GM12865 (cell line): ENCODE results near the gene NAALAD2.
"Not testable (repeated sequence)": the region's sequence is repeated elsewhere in the genome, so short reads cannot be mapped to it uniquely, and the experiment has no call there.

Experiments
- DNase-seq: peaks from one replicate; pipeline ENCODE4 v3.0.0; 2010; ENCODE audit warnings: low read depth
- H3K4me3 ChIP-seq: 2 replicates; pipeline ENCODE4 v1.5.1; 2011; ENCODE audit warnings: mild to moderate bottlenecking, low read depth, low read length, control low read depth
- CTCF ChIP-seq: IDR thresholded peaks from 2 replicates; pipeline ENCODE4 v1.5.1; 2011; ENCODE audit warnings: low read length, control low read depth, low read depth, inconsistent platforms; ENCODE audit not compliant: insufficient read depth; ENCODE audit errors: missing control alignments

Gene NAALAD2

GRCh38 chr11:90124946-90125345 is 9.5 kb upstream of the NAALAD2 start:
- DNase-seq = no peak
- no peak for TF ChIP-seq CTCF
- no peak overlapping the region for H3K4me3 ChIP-seq

GRCh38 chr11:90133560-90134477 is 644 bp upstream of the NAALAD2 start:
- TF ChIP-seq CTCF = no peak
- no peak for DNase-seq
- peak overlapping the region; percentile 34 for H3K4me3 ChIP-seq

- TF ChIP-seq CTCF = no peak
- H3K4me3 ChIP-seq = peak overlapping the region; percentile 9; the same call in 1 of the 2 replicates
- no peak for DNase-seq
These were observed 553 bp downstream of the NAALAD2 start for GRCh38 chr11:90135016-90135415.

DNA sequence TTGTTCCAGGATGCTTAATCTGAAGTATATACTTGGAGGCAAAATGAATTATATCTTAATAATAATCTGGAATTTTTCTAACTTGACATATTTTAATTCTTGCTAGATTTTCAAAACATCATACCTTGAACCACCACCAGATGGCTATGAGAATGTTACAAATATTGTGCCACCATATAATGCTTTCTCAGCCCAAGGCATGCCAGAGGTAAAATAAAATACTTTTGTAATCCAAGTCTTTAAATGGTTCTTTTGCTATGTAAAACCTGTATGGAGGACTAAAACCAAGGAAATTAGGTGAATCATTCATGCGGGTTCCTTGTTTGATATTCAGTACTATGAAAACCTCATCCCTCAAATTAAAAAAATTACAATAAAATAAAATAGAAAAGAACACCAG is 14.4 kb downstream of the NAALAD2 start:
- H3K4me3 ChIP-seq = no peak overlapping the region
- TF ChIP-seq CTCF = no peak
- no peak for DNase-seq

DNA sequence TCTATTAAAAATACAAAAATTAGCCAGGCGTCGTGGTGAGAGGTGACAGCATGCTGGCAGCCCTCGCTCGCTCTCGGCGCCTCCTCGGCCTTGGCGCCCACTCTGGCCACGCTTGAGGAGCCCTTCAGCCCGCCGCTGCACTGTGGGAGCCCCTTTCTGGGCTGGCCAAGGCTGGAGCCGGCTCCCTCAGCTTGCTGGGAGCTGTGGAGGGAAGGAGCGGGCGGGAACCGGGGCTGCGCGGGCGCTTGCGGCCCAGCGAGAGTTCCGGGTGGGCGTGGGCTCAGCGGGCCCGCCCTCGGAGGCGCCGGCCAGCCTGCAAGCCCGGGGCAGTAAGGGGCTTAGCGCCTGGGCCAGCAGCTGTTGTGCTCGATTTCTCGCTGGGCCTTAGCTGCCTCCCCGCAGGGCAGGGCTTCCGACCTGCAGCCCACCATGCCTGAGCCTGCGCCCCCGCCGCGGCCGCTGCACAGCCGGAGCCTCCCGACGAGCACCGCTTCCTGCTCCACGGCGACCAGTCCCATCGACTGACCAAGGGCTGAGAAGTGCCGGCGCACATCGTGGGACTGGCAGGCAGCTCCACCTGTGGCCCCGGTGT is 32.6 kb downstream of the NAALAD2 start:
- not testable (repeated sequence) for DNase-seq, H3K4me3 ChIP-seq

DNA sequence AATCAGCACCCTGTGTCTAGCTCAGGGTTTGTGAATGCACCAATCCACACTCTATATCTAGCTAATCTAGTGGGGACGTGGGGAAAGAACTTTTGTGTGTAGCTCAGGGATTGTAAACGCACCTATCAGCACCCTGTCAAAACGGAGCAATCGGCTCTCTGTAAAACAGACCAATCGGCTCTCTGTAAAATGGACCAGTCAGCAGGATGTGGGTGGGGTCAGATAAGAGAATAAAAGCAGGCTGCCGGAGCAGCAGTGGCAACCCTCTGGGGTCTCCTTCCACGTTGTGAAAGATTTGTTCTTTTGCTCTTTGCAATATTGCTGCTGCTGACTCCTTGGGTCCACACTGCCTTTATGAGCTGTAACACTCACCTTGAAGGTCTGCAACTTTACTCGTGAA is 33.2 kb downstream of the NAALAD2 start:
- H3K4me3 ChIP-seq, DNase-seq: not testable (repeated sequence)

DNA sequence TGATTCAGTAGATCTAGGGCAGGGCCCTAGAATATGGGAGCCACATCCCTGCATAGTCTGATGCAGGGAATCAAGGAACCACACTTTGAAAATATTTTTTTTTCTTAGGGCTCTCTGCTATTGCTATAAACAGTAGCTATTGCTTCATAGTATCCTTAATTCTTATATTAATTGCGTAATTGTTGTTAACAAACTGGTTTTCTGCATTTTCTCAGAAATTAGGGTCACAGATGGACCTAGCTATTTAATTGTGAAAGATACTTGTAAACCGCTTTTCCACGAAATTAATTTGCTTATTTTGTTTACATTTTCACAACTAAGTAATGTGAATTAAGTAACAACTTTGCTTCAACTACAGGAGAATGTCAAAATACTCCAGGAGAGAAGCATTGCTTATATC is 34.1 kb downstream of the NAALAD2 start:
- DNase-seq = no peak
- H3K4me3 ChIP-seq = no peak overlapping the region
- TF ChIP-seq CTCF = no peak

- no peak overlapping the region for H3K4me3 ChIP-seq
- TF ChIP-seq CTCF = no peak
- no peak for DNase-seq
These were observed 36.9 kb downstream of the NAALAD2 start for GRCh38 chr11:90171359-90171758.
